SK-N-SH treated with all-trans-retinoic acid at 6 μM for 48 hours (cell line): ENCODE results near the gene UGT2B11.
"Not testable (repeated sequence)": the region's sequence is repeated elsewhere in the genome, so short reads cannot be mapped to it uniquely, and the experiment has no call there.

ENCODE experiments used
- ARNTL ChIP-seq: fragments of 450-650 bp; formaldehyde crosslinking; IDR thresholded peaks from 2 replicates; pipeline ENCODE4 v1.5.0; 2020; ENCODE audit warnings: low read depth, mild to moderate bottlenecking, moderate library complexity, borderline replicate concordance
- BACH2 ChIP-seq: fragments of 250-450 bp; sonication (Bioruptor Pico); IDR thresholded peaks from 2 replicates; pipeline ENCODE4 v1.9.0; 2021; ENCODE audit warnings: mild to moderate bottlenecking, borderline replicate concordance
- CSDC2 ChIP-seq: fragments of 250-450 bp; sonication (Bioruptor Pico); IDR thresholded peaks from 2 replicates; pipeline ENCODE4 v1.5.0; 2020; ENCODE audit warnings: mild to moderate bottlenecking, moderate library complexity
- GLIS3 ChIP-seq: fragments of 250-450 bp; sonication (Bioruptor Pico); IDR thresholded peaks from 2 replicates; pipeline ENCODE4 v1.5.0; 2020; ENCODE audit warnings: mild to moderate bottlenecking, moderate library complexity
- ISL1 ChIP-seq: fragments of 250-450 bp; sonication (Bioruptor Pico); IDR thresholded peaks from 2 replicates; pipeline ENCODE4 v2.1.2; 2022; ENCODE audit warnings: mild to moderate bottlenecking, moderate library complexity
- PPARA ChIP-seq: fragments of 250-450 bp; sonication (Bioruptor Pico); IDR thresholded peaks from 2 replicates; pipeline ENCODE4 v1.5.0; 2020; ENCODE audit warnings: mild to moderate bottlenecking, borderline replicate concordance
- TCF4 ChIP-seq: fragments of 250-450 bp; sonication (Bioruptor Pico); IDR thresholded peaks from 2 replicates; pipeline ENCODE4 v1.8.0; 2021; ENCODE audit warnings: mild to moderate bottlenecking, moderate library complexity, borderline replicate concordance
- ZC3H10 ChIP-seq: fragments of 250-450 bp; sonication (Bioruptor Pico); IDR thresholded peaks from 2 replicates; pipeline ENCODE4 v1.5.1; 2021; ENCODE audit warnings: mild to moderate bottlenecking, moderate library complexity
- ZFP3 ChIP-seq: fragments of 250-450 bp; sonication (Bioruptor Pico); IDR thresholded peaks from 2 replicates; pipeline ENCODE4 v1.5.0; 2020; ENCODE audit warnings: mild to moderate bottlenecking, moderate library complexity
- ZNF70 ChIP-seq: fragments of 450-650 bp; formaldehyde crosslinking; IDR thresholded peaks from 2 replicates; pipeline ENCODE4 v1.5.0; 2020; ENCODE audit warnings: mild to moderate bottlenecking, moderate library complexity
- TF ChIP-seq, protein P1 (sequence below): fragments of 250-450 bp; sonication (Bioruptor Pico); IDR thresholded peaks from 2 replicates; pipeline ENCODE4 v1.8.0; 2020; ENCODE audit warnings: mild to moderate bottlenecking, moderate library complexity, borderline replicate concordance
- TF ChIP-seq, protein P2 (sequence below): fragments of 250-450 bp; sonication (Bioruptor Pico); IDR thresholded peaks from 2 replicates; pipeline ENCODE4 v1.5.1; 2020; ENCODE audit warnings: low read depth, mild to moderate bottlenecking, moderate library complexity
- TF ChIP-seq, protein P3 (sequence below): fragments of 250-450 bp; sonication (Bioruptor Pico); IDR thresholded peaks from 2 replicates; pipeline ENCODE4 v1.5.0; 2020; ENCODE audit warnings: mild to moderate bottlenecking, moderate library complexity

DNA sequence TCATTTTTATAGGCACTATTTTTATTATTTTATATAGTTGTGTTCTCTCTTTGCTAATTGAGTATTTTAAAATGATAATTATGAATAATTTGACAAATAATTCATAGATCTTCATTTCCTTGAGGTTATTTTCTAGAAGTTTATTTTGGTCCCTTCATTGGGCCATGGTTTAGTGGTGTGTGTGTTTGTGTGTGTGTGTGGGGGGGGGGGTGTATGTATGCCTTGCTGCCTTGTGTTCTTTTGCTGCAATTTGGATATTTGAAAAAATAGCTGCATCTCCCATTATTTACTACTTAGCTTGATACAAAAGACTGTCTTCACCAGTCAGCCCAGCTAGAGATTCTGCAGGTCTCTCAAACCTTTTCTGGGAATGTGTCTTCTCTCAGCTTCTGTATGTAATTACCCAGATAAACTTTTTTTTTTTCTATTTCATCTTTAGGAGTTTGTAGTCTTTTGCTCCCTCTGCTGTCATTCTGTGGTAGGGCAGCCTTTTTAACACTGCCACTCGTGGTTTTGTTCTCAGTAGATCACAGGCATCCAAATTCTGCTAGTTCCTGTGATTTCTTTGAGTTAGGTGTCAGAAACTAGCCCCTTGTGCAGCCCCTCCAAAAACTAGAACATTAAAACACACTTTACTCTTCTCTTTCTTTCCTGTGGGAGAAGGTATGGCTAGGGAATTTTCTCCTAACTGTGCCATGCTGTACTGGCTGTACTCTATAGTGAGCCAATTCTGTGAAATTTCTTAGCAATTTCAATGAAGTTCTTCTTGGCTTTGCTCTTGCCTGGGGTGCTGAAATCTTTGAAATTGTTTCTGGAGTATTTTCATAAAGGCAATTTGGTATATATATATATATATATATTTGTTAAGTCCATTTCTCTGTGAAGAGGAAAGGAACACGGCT is 44.1 kb downstream of the UGT2B11 start:
- TF ChIP-seq, protein P1, sequence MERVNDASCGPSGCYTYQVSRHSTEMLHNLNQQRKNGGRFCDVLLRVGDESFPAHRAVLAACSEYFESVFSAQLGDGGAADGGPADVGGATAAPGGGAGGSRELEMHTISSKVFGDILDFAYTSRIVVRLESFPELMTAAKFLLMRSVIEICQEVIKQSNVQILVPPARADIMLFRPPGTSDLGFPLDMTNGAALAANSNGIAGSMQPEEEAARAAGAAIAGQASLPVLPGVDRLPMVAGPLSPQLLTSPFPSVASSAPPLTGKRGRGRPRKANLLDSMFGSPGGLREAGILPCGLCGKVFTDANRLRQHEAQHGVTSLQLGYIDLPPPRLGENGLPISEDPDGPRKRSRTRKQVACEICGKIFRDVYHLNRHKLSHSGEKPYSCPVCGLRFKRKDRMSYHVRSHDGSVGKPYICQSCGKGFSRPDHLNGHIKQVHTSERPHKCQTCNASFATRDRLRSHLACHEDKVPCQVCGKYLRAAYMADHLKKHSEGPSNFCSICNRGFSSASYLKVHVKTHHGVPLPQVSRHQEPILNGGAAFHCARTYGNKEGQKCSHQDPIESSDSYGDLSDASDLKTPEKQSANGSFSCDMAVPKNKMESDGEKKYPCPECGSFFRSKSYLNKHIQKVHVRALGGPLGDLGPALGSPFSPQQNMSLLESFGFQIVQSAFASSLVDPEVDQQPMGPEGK (CRISPR knock-in tag), result not testable (repeated sequence)
- not testable (repeated sequence) for TF ChIP-seq BACH2 (CRISPR knock-in tag); ZFP3 (CRISPR knock-in tag); ZNF70; TCF4; ARNTL; CSDC2 (CRISPR knock-in tag); ISL1; ZC3H10 (CRISPR knock-in tag); PPARA (CRISPR knock-in tag); GLIS3 (CRISPR knock-in tag)
- TF ChIP-seq, protein P2, sequence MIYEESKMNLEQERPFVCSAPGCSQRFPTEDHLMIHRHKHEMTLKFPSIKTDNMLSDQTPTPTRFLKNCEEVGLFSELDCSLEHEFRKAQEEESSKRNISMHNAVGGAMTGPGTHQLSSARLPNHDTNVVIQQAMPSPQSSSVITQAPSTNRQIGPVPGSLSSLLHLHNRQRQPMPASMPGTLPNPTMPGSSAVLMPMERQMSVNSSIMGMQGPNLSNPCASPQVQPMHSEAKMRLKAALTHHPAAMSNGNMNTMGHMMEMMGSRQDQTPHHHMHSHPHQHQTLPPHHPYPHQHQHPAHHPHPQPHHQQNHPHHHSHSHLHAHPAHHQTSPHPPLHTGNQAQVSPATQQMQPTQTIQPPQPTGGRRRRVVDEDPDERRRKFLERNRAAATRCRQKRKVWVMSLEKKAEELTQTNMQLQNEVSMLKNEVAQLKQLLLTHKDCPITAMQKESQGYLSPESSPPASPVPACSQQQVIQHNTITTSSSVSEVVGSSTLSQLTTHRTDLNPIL (CRISPR knock-in tag), result not testable (repeated sequence)
- TF ChIP-seq, protein P3, sequence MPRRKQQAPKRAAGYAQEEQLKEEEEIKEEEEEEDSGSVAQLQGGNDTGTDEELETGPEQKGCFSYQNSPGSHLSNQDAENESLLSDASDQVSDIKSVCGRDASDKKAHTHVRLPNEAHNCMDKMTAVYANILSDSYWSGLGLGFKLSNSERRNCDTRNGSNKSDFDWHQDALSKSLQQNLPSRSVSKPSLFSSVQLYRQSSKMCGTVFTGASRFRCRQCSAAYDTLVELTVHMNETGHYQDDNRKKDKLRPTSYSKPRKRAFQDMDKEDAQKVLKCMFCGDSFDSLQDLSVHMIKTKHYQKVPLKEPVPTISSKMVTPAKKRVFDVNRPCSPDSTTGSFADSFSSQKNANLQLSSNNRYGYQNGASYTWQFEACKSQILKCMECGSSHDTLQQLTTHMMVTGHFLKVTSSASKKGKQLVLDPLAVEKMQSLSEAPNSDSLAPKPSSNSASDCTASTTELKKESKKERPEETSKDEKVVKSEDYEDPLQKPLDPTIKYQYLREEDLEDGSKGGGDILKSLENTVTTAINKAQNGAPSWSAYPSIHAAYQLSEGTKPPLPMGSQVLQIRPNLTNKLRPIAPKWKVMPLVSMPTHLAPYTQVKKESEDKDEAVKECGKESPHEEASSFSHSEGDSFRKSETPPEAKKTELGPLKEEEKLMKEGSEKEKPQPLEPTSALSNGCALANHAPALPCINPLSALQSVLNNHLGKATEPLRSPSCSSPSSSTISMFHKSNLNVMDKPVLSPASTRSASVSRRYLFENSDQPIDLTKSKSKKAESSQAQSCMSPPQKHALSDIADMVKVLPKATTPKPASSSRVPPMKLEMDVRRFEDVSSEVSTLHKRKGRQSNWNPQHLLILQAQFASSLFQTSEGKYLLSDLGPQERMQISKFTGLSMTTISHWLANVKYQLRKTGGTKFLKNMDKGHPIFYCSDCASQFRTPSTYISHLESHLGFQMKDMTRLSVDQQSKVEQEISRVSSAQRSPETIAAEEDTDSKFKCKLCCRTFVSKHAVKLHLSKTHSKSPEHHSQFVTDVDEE (CRISPR knock-in tag), result not testable (repeated sequence)
